Sigmoid colon (tissue), 7 donors: ENCODE data around the gene ZFAND4. TPM values are rescaled to one million over a fixed set of nuclear protein-coding genes. Genes with fewer than 3 reads are reported as not detected.

Experiments used
- DNase-seq: peaks from one replicate; pipeline ENCODE4 v3.0.0-alpha.2; 2019
- H3K27ac ChIP-seq, 4 donors: fragments of 200-600 bp; sonication (generic); one replicate each; pipeline ENCODE4 v1.5.1; 2016 to 2019; ENCODE audit warnings: mild to moderate bottlenecking in 1 of 4
- H3K27me3 ChIP-seq, 3 donors: fragments of 200-600 bp; sonication (generic); one replicate each; pipeline ENCODE4 v1.5.1; 2019; ENCODE audit warnings: mild to moderate bottlenecking in 1 of 3
- H3K36me3 ChIP-seq, 4 donors: fragments of 200-600 bp; sonication (generic); one replicate each; pipeline ENCODE4 v1.5.1; 2016 to 2019
- H3K4me1 ChIP-seq, 4 donors: fragments of 200-600 bp; sonication (generic); one replicate each; pipeline ENCODE4 v1.5.1; 2017 to 2019
- H3K4me3 ChIP-seq, 4 donors: fragments of 200-600 bp; sonication (generic); one replicate each; pipeline ENCODE4 v1.5.1; 2017 to 2019; ENCODE audit warnings: mild to moderate bottlenecking in 2 of 4, moderate library complexity in 1 of 4
- H3K9me3 ChIP-seq, 4 donors: fragments of 200-600 bp in 3 of 4; sonication (generic) in 3 of 4; one replicate each; pipeline versions ENCODE4 v1.5.1 to v1.6.1; 2013 to 2019
- CTCF ChIP-seq, 4 experiments: fragments of 450-650 bp in 3 of 4; fragments of 200-600 bp in 1 of 4; IDR thresholded peaks; one replicate each; pipeline ENCODE4 v1.5.1; 2016 to 2019; ENCODE audit warnings: antibody characterized with exemption in 4 of 4, mild to moderate bottlenecking in 3 of 4, moderate library complexity in 2 of 4
- EP300 ChIP-seq, 4 donors: sonication (generic); formaldehyde crosslinking; IDR thresholded peaks; one replicate each; pipeline ENCODE4 v1.6.1; 2017; ENCODE audit warnings: antibody characterized with exemption in 4 of 4
- POLR2A ChIP-seq, 2 donors: fragments of 450-650 bp; IDR thresholded peaks; one replicate each; pipeline ENCODE4 v1.6.1; 2016; ENCODE audit warnings: antibody characterized with exemption in 2 of 2, mild to moderate bottlenecking in 2 of 2, moderate library complexity in 2 of 2
- POLR2AphosphoS5 ChIP-seq, 4 donors: sonication (generic); formaldehyde crosslinking; IDR thresholded peaks; one replicate each; pipeline ENCODE4 v1.6.1; 2017; ENCODE audit warnings: antibody characterized with exemption in 4 of 4
- WGBS, 2 donors: extraction: QIAGEN DNeasy Blood & Tissue Kit; methylation state at CpG; one replicate each; pipeline ENCODE4 v1.1.7; 2013; 5-methylcytosine and 5-hydroxymethylcytosine counted together
- intact Hi-C: fragments of 100-400 bp; cut with DNase I; formaldehyde crosslinking; loops from one replicate; pipeline ENCODE4 v1.15.1; 2023
- polyA plus RNA-seq, 3 donors: library from polyadenylated mRNA; stranded (reverse); fragments of 200-250 nt; gene quantifications; one replicate each; pipeline ENCODE4 v1.2.3, GENCODE V29; 2013
- total RNA-seq, 4 donors: library from RNA; depleted of rRNA; stranded (reverse); fragments of >200 nt; gene quantifications; one replicate each; pipeline ENCODE4 v1.1.0, GENCODE V29; 2016
- donor health status: healthy with polysubstance abuse.
- donor health status: Bipolar disorder and iron deficiency.
- donor health status: healthy.

Gene ZFAND4
- total and polyA plus RNA-seq, 7 donors: 4.2 to 24.2 (median 13.9) TPM

GRCh38 chr10:45585131-45585530 lies 87.4 kb downstream of the ZFAND4 start:
- WGBS, 2 donors: 75 to 95% methylated on average over 2 of the region's 2 CpGs
- intact Hi-C loops: no loop called here
- DNase-seq: no peak
- TF ChIP-seq EP300 (IDR thresholded peaks at IDR 0.05) (no peak), POLR2A (IDR thresholded peaks at IDR 0.05) (no peak), POLR2AphosphoS5 (IDR thresholded peaks at IDR 0.05) (no peak), CTCF (IDR thresholded peaks at IDR 0.05) (no peak)
- Histone ChIP-seq H3K36me3 (peaks cover 0 to 5% (median 0%) of the 10 kb centered on the region in 4 donors), H3K9me3 (no peaks in the 10 kb centered on the region), H3K27me3 (no peaks in the 10 kb centered on the region), H3K27ac (no peak overlapping the region), H3K4me3 (no peak overlapping the region), H3K4me1 (peaks cover 0 to 12% (median 8%) of the 10 kb centered on the region in 4 donors)

GRCh38 chr10:45582386-45582781 lies 90.2 kb downstream of the ZFAND4 start:
- no peaks in the 10 kb centered on the region for H3K36me3 ChIP-seq
- H3K27me3 ChIP-seq: no peaks in the 10 kb centered on the region
- no peak for DNase-seq
- no peaks in the 10 kb centered on the region for H3K9me3 ChIP-seq
- H3K4me3 ChIP-seq: no peak overlapping the region
- H3K4me1 ChIP-seq: peaks cover 0 to 12% (median 8%) of the 10 kb centered on the region in 4 donors
- TF ChIP-seq POLR2A (IDR thresholded peaks at IDR 0.05): no peak
- no peak for TF ChIP-seq EP300 (IDR thresholded peaks at IDR 0.05)
- no peak for TF ChIP-seq CTCF (IDR thresholded peaks at IDR 0.05)
- no peak for TF ChIP-seq POLR2AphosphoS5 (IDR thresholded peaks at IDR 0.05)
- WGBS, 2 donors: 37 to 69% methylated on average over 1 of the region's 1 CpG
- intact Hi-C loops: no loop called here
- H3K27ac ChIP-seq: no peak overlapping the region

GRCh38 chr10:45581582-45582385 lies 90.8 kb downstream of the ZFAND4 start:
- no peak overlapping the region for H3K4me3 ChIP-seq
- no peaks in the 10 kb centered on the region for H3K9me3 ChIP-seq
- DNase-seq: no peak
- WGBS, 2 donors: 57 to 74% methylated on average over 3 of the region's 3 CpGs
- intact Hi-C loops: no loop called here
- no peaks in the 10 kb centered on the region for H3K36me3 ChIP-seq
- H3K27me3 ChIP-seq: no peaks in the 10 kb centered on the region
- H3K4me1 ChIP-seq: peaks cover 0 to 12% (median 8%) of the 10 kb centered on the region in 4 donors
- no peak overlapping the region for H3K27ac ChIP-seq
- no peak for TF ChIP-seq POLR2AphosphoS5 (IDR thresholded peaks at IDR 0.05)
- TF ChIP-seq POLR2A (IDR thresholded peaks at IDR 0.05): no peak
- TF ChIP-seq CTCF (IDR thresholded peaks at IDR 0.05): no peak
- no peak for TF ChIP-seq EP300 (IDR thresholded peaks at IDR 0.05)

- no peaks in the 10 kb centered on the region for H3K27me3 ChIP-seq
- intact Hi-C loops: no loop called here
- no peak for TF ChIP-seq CTCF (IDR thresholded peaks at IDR 0.05)
- no peak for TF ChIP-seq POLR2AphosphoS5 (IDR thresholded peaks at IDR 0.05)
- no peak for TF ChIP-seq POLR2A (IDR thresholded peaks at IDR 0.05)
- TF ChIP-seq EP300 (IDR thresholded peaks at IDR 0.05): no peak
- no peak overlapping the region for H3K4me3 ChIP-seq
- no peaks in the 10 kb centered on the region for H3K9me3 ChIP-seq
- no peak overlapping the region for H3K27ac ChIP-seq
- H3K36me3 ChIP-seq: no peaks in the 10 kb centered on the region
- no peak for DNase-seq
- H3K4me1 ChIP-seq: peaks cover 0 to 12% (median 8%) of the 10 kb centered on the region in 4 donors
Measured at GRCh38 chr10:45581216-45581549, 91.4 kb downstream of the ZFAND4 start.
